Heart right ventricle (tissue), 16 donors: ENCODE measurements around the gene CNOT6. TPM values are rescaled to one million over a fixed set of nuclear protein-coding genes. Genes with fewer than 3 reads are reported as not detected.

ENCODE experiments used
- ATAC-seq, 8 donors: fragments of 200-7000 bp; cut with Tn5 transposase; one replicate each; pipeline ENCODE4 v1.9.1; 2020; ENCODE audit warnings: mild to moderate bottlenecking in 8 of 8, moderate library complexity in 8 of 8, moderate number of reproducible peaks in 1 of 8
- DNase-seq, 2 donors: peaks; one replicate each; pipeline ENCODE4 v3.0.0-alpha.2; 2020
- H3K27ac ChIP-seq, 10 donors: fragments of 200-600 bp; sonication (generic) in 2 of 10; one replicate each; pipeline versions ENCODE4 v1.5.0 to v1.8.0; 2020 to 2022; ENCODE audit warnings: mild to moderate bottlenecking in 3 of 10
- H3K27me3 ChIP-seq, 7 donors: fragments of 200-600 bp; one replicate each; pipeline ENCODE4 v1.8.0; 2021 to 2022; ENCODE audit warnings: mild to moderate bottlenecking in 2 of 7
- H3K36me3 ChIP-seq, 9 donors: fragments of 200-600 bp; sonication (generic) in 1 of 9; one replicate each; pipeline versions ENCODE4 v1.5.0 to v1.8.0; 2020 to 2022; ENCODE audit warnings: mild to moderate bottlenecking in 2 of 9
- H3K4me1 ChIP-seq, 9 donors: fragments of 200-600 bp; sonication (generic) in 1 of 9; one replicate each; pipeline versions ENCODE4 v1.5.0 to v1.8.0; 2020 to 2022; ENCODE audit warnings: mild to moderate bottlenecking in 4 of 9
- H3K4me3 ChIP-seq, 10 donors: fragments of 200-600 bp; sonication (generic) in 2 of 10; one replicate each; pipeline versions ENCODE4 v1.5.0 to v1.8.0; 2020 to 2022; ENCODE audit warnings: mild to moderate bottlenecking in 7 of 10, moderate library complexity in 2 of 10
- H3K9me3 ChIP-seq, 11 donors: fragments of 200-600 bp in 10 of 11; sonication (generic) in 2 of 11; one replicate each; pipeline versions ENCODE4 v1.5.0 to v1.8.0; 2013 to 2022; ENCODE audit warnings: mild to moderate bottlenecking in 2 of 11, control low read depth in 1 of 11, moderate library complexity in 1 of 11
- WGBS, 2 donors: extraction: QIAGEN DNeasy Blood & Tissue Kit; methylation state at CpG; one replicate each; pipeline ENCODE4 v1.1.7; 2013; ENCODE audit warnings: inconsistent platforms in 1 of 2; 5-methylcytosine and 5-hydroxymethylcytosine counted together
- intact Hi-C, 10 donors: fragments of 100-400 bp; cut with DNase I; formaldehyde crosslinking; loops; one replicate each; pipeline versions ENCODE4 v1.11.1 to v1.14.2; 2022
- polyA plus RNA-seq, 2 donors: library from polyadenylated mRNA; stranded (reverse); fragments of 200-250 nt; gene quantifications; one replicate each; pipeline ENCODE4 v1.2.3, GENCODE V29; 2013
- total RNA-seq, 10 donors: library from RNA; stranded (reverse); fragmentation: NEBNext Ultra II Directional in 3 of 10; extraction: Animal tissue kit (Norgen Biotek cat#: 25700) in 3 of 10; gene quantifications; one replicate each; pipeline versions ENCODE4 v1.2.1 to v1.2.4, GENCODE V29; 2021 to 2023
- TF ChIP-seq, protein P1 (sequence below), 9 donors: fragments of 200-600 bp; sonication (generic) in 2 of 9; IDR thresholded peaks; one replicate each; pipeline versions ENCODE4 v1.5.0 to v1.8.0; 2021 to 2022; ENCODE audit warnings: antibody characterized with exemption in 9 of 9, mild to moderate bottlenecking in 5 of 9, moderate library complexity in 1 of 9
- donor health status: Arrhythmogenic right ventricular cardiomyopathy.
- donor health status: ischemic (EF 13 %, LVEDD 7.1; RV severe dilation, severe dysfunction).
- donor health status: healthy with polysubstance abuse.
- donor health status: DM: no; HTN: yes; CAD: no.
- donor health status: DM: no; HTN: no; CAD: no.
- donor health status: ischemic (EF 25% LVEDD 6.9; RV normal size, moderate dysfunction).
- donor health status: ischemic (EF 25% LVEDD 5.7; RV mildly dilated, moderate dysfunction).
- donor health status: healthy.
- donor health status: DM: yes; HTN: yes; CAD: no.
- donor health status: Ischemic cardiomyopathy.
- donor health status: ischemic (EF 35%, LVEDD 5.7; RV mildly dilated, moderate dysfunction).
- donor health status: nonischemic (EF 11% LVEDD 7.7; RV severe dilation, severe dysfunction).
- donor health status: DM: yes; HTN: yes; CAD: no.
- donor health status: PGD.
- donor health status: ischemic (EF 29% LVEDD 5.4; RV normal size, mild dysfunction).
- donor health status: nonischemic (EF 23%, LVEDD 6.1; RV moderate dilation, normal function).

The CNOT6 gene
- total and polyA plus RNA-seq, 12 donors, result 3.8 to 20.5 (median 13.1) TPM

DNA sequence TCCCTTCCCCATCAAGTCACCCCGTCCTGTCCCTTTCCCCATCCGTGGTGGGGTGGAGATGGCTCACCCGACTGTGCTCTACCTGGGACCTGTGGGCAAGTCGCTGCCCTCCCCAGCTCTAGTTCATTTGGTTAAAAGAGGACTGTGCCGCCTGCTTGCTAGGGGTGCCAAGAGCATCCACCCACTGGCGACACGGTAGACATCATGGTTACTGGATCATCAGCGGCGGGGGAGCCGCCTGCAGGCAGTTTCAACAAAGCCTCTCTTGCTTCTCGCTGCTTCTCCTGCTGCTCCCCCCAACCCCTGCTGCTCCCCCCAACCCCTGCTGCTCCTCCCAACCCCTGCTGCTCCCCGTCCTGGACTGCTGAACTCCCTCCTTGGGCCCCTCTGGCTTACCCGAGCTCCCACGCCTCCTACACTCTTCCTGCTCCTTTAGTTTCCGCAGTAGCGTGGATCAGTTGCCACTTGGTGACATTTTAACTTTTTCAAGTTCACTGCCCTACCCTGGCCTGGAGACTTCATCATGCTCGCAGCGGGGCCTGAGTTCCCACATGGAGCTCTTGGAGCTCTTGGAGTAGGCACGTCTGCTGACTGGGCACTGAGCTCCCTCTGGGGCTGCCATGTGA is 119.1 kb downstream of the CNOT6 start:
- no peak for ATAC-seq

DNA sequence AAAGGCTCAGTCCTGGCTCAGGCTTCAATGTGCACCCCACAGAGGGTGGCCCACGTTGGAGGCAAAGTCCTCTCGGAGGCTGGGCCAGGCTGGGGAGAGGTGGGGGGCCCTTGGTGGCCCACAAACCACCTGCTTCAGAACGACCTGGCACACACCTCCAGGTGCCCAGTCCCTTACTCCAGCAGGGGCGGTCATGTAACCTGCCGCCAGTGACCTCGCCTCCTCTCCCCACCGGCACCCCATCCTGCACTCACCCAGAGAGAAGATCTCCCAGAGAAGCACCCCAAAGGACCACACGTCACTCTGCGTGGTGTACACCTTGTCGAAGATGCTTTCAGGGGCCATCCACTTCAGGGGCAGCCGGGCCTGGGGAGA is 119.6 kb downstream of the CNOT6 start:
- peaks cover 0 to 5% (median 0%) of the 10 kb centered on the region in 11 donors for H3K9me3 ChIP-seq
- peaks cover 0 to 12% (median 3%) of the 10 kb centered on the region in 7 donors for H3K27me3 ChIP-seq
- peaks cover 0 to 6% (median 0%) of the 10 kb centered on the region in 9 donors for H3K4me1 ChIP-seq
- peaks cover 0 to 26% (median 0%) of the 10 kb centered on the region in 9 donors for H3K36me3 ChIP-seq
- intact Hi-C loops, result no loop called here
- WGBS, 2 donors, result 80 to 87% methylated on average over 11 of the region's 11 CpGs
- DNase-seq (no peak), ATAC-seq (peak in 1 of 8 donors; percentile 20)
- H3K4me3 ChIP-seq, result no peak overlapping the region
- no peak overlapping the region for H3K27ac ChIP-seq
- TF ChIP-seq, protein P1, sequence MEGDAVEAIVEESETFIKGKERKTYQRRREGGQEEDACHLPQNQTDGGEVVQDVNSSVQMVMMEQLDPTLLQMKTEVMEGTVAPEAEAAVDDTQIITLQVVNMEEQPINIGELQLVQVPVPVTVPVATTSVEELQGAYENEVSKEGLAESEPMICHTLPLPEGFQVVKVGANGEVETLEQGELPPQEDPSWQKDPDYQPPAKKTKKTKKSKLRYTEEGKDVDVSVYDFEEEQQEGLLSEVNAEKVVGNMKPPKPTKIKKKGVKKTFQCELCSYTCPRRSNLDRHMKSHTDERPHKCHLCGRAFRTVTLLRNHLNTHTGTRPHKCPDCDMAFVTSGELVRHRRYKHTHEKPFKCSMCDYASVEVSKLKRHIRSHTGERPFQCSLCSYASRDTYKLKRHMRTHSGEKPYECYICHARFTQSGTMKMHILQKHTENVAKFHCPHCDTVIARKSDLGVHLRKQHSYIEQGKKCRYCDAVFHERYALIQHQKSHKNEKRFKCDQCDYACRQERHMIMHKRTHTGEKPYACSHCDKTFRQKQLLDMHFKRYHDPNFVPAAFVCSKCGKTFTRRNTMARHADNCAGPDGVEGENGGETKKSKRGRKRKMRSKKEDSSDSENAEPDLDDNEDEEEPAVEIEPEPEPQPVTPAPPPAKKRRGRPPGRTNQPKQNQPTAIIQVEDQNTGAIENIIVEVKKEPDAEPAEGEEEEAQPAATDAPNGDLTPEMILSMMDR (IDR thresholded peaks at IDR 0.05), result no peak

More for the DNA sequence above, 119.1 kb downstream of the CNOT6 start:
- Histone ChIP-seq H3K9me3 (peaks cover 0 to 5% (median 0%) of the 10 kb centered on the region in 11 donors), H3K36me3 (peaks cover 0 to 30% (median 0%) of the 10 kb centered on the region in 9 donors), H3K4me1 (peaks cover 0 to under 1% (median 0%) of the 10 kb centered on the region in 9 donors), H3K4me3 (no peak overlapping the region), H3K27me3 (peaks cover 0 to 14% (median under 1%) of the 10 kb centered on the region in 7 donors), H3K27ac (no peak overlapping the region)
- WGBS, 2 donors, result 81 to 83% methylated on average over 19 of the region's 19 CpGs
- intact Hi-C loops, result no loop called here
- DNase-seq, result no peak
- TF ChIP-seq, protein P1 (IDR thresholded peaks at IDR 0.05), result no peak

DNA sequence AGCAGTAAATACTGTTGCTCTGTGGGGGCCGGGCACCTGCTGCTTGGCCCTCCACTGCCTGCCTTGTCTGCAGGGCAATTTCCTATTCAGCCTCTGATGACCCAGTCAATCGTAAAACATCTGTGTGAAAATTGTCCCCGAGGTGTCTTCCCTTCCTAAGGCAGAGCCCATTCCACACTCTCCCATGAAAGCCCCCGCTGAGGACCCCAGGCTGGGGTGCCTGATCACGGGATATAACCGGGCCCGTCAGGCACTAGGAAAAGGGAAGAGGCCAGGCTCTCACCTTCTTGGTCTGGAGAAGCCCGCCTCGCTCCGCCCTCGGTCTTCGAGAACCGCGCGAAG is 124.3 kb downstream of the CNOT6 start:
- 35 to 45% methylated on average over 15 of the region's 15 CpGs for WGBS, 2 donors
- H3K4me3 ChIP-seq, result peak overlapping the region in 5 of 10 donors; percentile 5 to 29 (median 14)
- TF ChIP-seq, protein P1 (IDR thresholded peaks at IDR 0.05), result no peak
- peaks cover 0 to 14% (median 5%) of the 10 kb centered on the region in 9 donors for H3K4me1 ChIP-seq
- ATAC-seq, result no peak
- peaks cover 0 to 20% (median 0%) of the 10 kb centered on the region in 9 donors for H3K36me3 ChIP-seq
- intact Hi-C loops, result no loop called here
- no peak for DNase-seq
- H3K27me3 ChIP-seq, result peaks cover 0 to 26% (median 16%) of the 10 kb centered on the region in 7 donors
- peaks cover 0 to 5% (median 0%) of the 10 kb centered on the region in 11 donors for H3K9me3 ChIP-seq
- H3K27ac ChIP-seq, result no peak overlapping the region

DNA sequence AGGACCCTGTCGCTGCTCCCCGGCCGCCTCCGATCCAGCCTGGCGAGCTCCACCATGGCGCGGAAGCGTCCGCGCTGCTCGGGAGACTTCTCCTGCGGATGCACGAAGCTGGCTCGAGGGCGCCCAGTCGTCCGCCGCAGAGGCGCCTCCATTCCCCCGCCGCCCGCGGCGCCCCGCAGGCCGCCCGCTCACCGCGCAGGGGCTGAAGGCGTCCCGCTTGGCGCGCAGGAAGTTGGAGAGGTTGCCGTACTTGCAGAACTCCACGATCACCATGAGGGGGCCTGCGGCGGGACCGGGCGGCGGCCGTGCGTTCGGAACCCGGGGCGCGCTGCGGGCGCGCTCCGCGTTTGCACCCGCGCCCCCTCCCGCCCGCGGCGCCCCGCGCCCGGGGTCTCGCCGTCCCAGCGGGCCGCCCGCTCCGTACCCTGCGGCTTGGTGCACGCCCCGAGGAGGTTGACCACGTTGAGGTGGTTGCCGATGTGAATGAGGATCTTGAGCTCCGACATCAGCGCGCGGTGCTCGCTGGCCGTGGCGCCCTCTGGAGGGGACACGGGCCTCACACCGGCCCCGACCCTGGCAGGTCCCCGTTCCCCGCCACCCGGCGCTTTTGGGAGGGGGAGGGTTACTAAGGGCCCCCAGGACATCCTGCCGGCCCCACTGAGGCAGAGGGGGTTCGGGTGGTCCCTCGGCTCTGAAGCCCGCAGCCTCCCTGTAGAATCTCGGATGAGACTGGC is 124.8 kb downstream of the CNOT6 start:
- intact Hi-C loops, result no loop called here
- TF ChIP-seq, protein P1 (IDR thresholded peaks at IDR 0.05), result peak in 4 of 9 donors; percentile 7 to 26 (median 16)
- ATAC-seq, result peak in 1 of 8 donors; percentile 16
- Histone ChIP-seq H3K9me3 (peaks cover 0 to 5% (median 0%) of the 10 kb centered on the region in 11 donors), H3K27me3 (peaks cover 0 to 26% (median 16%) of the 10 kb centered on the region in 7 donors), H3K4me3 (peak overlapping the region in 5 of 10 donors; percentile 5 to 29 (median 14)), H3K4me1 (peaks cover 0 to 19% (median 9%) of the 10 kb centered on the region in 9 donors), H3K36me3 (peaks cover 0 to 18% (median 0%) of the 10 kb centered on the region in 9 donors), H3K27ac (no peak overlapping the region)
- 15 to 32% methylated on average over 85 to 90 of the region's 90 CpGs for WGBS, 2 donors
- no peak for DNase-seq
